Epithelial cell of esophagus (primary cell): ENCODE measurements around the gene LRRC36.

Source experiments
- DNase-seq: peaks from one replicate; pipeline ENCODE4 v3.0.0; 2010; ENCODE audit warnings: low read depth
- H3K4me3 ChIP-seq: 2 replicates; pipeline ENCODE4 v1.5.1; 2011; ENCODE audit warnings: mild to moderate bottlenecking, low read length, control low read depth
- TF ChIP-seq, protein P1 (sequence below): IDR thresholded peaks from 2 replicates; pipeline ENCODE4 v1.5.1; 2011; ENCODE audit warnings: low read depth, mild to moderate bottlenecking, low read length, control low read depth, inconsistent platforms; ENCODE audit not compliant: insufficient read depth; ENCODE audit errors: missing control alignments

The LRRC36 gene

DNA sequence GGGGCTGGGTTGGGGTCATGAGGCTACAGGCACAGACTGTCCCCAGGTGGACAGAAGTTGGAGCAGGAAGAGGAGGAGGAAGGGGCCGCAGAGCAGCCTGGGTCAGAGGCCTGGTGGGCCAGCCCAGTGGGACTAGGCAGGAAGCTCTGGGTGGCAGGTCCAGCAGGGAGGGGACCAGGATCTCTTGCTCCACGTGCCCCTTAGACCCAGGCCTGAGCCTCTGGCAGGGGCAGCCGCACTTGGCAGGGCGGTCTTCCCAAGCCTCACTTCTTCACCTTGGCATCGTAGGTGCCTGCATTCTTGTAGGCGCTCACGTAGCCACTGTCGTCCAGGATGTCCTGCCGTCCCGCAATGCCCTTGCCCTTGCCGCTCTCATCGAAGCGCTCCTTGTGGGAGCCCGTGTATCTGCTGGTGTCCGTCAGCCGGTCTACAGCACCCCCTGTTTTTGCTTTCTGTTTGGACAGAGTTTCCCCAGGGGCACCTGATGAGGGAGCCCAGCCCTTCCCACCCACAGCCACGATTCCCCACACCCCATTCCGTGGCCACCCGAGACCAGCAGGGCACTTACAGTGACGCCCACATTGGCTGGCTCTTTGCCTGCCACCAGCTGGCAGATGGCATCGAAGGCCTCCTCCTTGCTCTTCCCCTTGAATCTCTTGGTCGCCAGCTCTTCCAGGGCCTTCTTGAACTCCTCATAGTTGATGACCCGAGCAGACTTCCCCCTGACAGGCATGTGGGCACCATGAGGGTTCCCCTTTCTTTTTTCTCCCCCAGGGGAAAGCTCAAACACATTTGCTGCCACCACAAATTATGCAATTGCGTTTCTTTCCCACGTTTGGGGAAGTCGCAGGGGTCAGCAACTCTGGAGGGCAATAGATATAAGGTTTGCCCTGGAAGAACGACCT is 63.5 kb downstream of the LRRC36 start:
- TF ChIP-seq, protein P1, sequence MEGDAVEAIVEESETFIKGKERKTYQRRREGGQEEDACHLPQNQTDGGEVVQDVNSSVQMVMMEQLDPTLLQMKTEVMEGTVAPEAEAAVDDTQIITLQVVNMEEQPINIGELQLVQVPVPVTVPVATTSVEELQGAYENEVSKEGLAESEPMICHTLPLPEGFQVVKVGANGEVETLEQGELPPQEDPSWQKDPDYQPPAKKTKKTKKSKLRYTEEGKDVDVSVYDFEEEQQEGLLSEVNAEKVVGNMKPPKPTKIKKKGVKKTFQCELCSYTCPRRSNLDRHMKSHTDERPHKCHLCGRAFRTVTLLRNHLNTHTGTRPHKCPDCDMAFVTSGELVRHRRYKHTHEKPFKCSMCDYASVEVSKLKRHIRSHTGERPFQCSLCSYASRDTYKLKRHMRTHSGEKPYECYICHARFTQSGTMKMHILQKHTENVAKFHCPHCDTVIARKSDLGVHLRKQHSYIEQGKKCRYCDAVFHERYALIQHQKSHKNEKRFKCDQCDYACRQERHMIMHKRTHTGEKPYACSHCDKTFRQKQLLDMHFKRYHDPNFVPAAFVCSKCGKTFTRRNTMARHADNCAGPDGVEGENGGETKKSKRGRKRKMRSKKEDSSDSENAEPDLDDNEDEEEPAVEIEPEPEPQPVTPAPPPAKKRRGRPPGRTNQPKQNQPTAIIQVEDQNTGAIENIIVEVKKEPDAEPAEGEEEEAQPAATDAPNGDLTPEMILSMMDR: no peak
- DNase-seq: no peak
- H3K4me3 ChIP-seq: no peak overlapping the region

DNA sequence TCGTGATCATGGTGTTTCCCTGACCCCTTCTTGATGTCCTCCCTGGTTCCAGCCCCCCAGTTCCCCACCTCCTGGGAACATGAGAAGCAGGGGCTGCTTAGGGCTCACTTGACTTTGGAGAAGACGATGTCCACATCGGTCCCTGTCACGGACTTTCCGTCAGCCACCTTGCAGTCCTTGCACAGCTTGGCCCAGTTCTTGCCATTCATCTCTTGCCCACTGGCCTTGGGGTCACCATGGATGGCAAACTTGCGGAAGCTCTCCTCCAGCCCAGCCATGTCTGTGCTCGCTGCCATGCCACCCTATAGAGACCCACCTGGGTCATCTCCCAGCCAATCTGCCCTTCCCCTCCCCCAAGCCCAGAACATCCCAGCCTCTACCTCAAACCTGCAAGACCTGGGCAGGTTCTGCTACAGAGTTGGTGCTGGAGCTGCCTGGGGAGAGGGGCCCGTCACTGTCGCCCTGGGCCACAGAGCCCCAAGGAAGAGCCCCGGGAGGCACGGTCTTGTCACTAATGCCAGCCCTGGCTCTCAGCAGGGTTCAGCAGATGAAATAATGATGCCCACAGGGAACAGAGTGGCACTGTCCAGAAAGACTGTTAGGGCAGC is 64.3 kb downstream of the LRRC36 start:
- TF ChIP-seq, protein P1: no peak
- H3K4me3 ChIP-seq: no peak overlapping the region
- DNase-seq: no peak

DNA sequence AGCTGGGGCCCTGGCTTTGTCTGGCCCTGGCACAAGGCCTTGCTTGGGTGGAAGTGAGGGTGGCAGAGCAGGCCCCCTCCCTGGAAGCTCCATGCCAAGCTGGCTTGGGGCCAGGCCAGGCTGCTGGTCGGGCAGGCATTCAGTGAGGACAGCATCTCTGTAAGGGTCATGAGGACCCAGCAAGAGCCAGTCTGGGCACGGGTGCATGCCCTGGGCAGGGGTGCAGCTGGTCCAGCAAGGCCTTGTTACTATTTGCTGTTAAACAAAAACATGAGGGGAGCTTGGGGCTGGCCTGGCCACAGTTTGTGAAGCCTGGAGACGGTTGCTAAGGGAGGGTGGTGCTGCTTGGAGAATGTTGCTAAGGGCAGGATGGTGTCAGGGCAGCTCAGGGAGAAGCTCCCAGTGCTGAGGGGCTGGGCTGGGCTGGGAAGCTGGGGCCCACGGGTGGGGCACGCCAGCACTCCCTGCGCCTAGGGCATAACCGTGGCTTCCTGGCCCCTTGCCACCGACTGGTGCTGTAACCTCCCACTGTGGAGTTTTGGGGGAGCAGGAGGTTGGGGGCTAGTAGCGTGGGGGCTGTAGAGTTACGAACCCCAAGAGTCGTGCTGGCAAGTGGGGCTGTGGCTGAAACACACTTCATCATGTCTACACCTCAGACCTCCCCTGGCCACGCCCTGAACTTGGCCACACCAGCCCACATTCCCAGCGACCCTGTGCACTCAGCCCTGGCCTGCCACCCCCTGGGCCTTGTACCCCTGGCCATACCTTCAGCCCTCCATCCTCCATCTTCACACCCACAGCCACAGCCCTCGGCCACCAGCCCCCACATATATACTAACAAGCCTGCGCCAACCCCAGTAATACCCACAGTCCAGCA is 65.0 kb downstream of the LRRC36 start:
- H3K4me3 ChIP-seq: no peak overlapping the region
- no peak for DNase-seq
- TF ChIP-seq, protein P1: no peak

DNA sequence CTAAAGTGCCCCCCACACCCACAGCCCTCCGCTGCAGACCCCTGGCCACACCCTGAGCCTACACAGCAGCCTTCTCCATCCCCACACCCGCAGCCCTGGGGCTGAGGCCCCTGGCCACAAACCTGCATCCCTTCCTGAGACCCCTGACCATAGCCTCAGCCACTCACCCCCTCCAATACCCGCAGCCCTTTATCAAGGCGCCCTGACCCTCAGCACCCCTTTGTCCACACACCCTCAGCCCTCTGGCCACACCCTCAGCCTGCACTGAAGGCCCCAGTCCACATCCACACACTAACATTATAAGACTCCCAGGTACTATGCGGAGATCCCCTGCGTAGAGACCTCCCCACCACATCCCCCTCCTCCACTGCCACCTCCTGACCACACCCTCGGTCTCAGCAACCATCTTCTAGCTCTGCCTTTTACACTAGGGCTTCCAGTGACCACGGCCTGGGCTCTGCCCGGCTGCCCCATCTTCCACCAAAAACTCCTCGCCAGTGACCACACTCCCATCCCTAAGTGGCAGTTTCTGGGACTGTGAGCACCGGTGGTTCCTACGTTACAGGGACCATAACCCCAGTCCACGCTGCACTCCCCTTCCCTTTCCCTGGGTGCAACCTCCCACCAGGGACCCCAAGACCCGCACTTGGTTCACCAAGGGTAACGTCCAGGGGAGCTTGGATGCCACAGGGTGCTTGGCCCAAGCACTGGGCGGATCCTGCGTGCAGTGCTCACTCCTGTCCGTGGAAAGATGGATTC is 65.9 kb downstream of the LRRC36 start:
- DNase-seq: no peak
- no peak overlapping the region for H3K4me3 ChIP-seq
- TF ChIP-seq, protein P1: no peak

DNA sequence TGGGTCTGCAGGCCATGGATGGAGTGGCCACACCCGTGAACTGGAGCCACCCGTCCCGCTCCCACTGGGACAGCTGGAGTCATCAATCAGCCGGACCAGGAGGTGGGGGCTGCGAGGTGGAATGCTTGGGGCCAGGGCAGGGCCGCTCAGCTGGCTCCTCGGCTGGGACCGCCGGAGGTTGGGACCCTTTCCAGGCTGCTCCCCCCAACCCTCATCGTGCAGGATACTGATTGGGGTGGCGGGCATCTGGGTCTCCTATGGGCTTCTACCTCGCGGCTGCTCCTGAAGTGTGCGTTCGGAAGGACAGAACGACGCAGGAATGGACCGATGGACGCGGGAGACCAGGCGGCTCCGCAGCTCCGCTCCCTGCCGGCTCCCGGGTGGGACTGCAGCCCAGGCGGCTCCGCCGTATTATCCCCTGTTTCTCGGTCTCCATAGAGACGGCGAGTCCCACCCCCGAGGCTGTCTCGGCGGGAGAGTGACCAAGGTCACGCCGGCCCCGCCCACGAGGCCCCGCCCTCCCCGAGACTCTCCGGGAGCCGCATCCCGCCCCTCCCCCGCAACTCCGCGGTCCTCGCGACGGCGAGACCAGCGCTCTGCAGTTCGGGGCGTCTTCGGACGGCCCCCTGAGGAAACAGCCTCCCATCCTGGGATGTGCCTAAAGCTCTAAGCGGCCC is 66.6 kb downstream of the LRRC36 start, which contains the start of gene TPPP3:
Gene TPPP3, minus strand, starts transcription at position 388 of the 677 bp plus-strand sequence. CDS start 2,387 bp downstream, outside the sequence.
- TF ChIP-seq, protein P1: peak; percentile 57
- no peak within 1 kb of the TSS for H3K4me3 ChIP-seq
- peak; percentile 36 for DNase-seq

DNA sequence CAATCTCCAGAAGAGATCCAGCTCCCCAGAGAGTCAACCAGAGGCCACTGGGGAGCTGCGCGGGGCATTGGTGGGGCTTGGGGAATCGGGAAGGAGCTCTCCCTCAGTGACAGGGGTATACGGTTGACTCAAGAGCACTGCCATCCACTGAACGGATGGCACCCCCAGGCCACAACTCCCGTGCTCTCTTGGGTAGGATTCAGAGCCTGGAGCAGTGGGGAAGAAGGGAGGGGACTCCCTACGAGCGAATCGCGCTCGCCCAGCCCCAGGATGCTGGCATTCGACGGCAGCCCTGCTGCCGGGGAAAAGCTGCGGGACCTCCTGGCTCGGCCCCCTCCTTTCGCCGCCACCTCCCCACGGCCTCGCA is 67.2 kb downstream of the LRRC36 start:
- no peak overlapping the region for H3K4me3 ChIP-seq
- TF ChIP-seq, protein P1: no peak

More for the DNA sequence above, 67.2 kb downstream of the LRRC36 start:
- DNase-seq: no peak
